Raji (cell line): Measurements from ENCODE around the gene MSANTD4.

Experiments used
- POLR2A ChIP-seq: IDR thresholded peaks from 2 replicates; pipeline ENCODE4 v1.6.1; 2011; ENCODE audit warnings: low read depth, low read length, control low read depth; ENCODE audit not compliant: insufficient read depth

The MSANTD4 gene

DNA sequence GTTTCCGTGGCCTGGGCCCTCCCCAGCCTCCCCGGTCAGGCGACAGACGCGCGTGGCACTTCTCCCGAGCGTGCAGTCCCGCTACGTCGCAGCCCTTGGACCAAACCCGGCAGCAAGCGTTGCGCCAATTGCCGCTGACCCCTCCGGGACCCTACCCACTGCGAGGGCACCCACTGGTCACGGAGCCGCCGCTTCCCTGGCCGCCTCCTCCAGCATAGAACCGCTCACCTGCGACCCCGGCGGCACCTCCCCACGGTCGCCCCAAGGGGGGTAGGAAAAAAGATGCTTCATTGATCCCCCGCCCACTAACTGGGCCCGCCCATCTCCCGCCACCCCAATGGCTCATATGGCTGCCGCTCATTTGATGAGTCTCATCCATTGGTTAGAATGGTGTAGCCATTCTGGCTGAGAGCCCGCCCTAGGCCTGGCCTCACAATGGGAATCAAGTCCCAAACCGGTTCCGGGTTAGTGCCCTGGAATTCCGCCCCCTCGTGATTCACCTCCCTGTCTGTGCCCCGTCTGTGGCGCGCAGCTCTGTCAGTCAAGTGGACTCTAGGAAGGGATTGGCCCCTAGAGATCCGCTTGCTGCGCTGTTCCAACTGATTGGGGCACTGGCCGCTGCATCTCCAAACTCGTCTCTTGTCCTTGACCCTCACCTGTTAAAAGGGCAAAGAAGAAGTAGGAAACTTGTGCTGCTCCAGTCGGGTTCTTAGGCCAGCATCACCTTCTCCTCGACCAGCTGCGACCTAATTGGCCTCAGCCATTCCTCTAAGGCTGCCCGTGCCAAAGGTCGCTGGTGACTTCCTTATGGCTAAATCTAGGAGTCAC, at the start of gene MSANTD4:
TSS of gene MSANTD4 (minus strand) at position 274 of the 828 bp plus-strand sequence. CDS start 11,323 bp downstream, outside the sequence.
- TF ChIP-seq POLR2A, result peak; percentile 60

GRCh38 chr11:106070606-106071005, 48.6 kb upstream of the MSANTD4 start:
- no peak for TF ChIP-seq POLR2A

GRCh38 chr11:106063009-106063408, 41.0 kb upstream of the MSANTD4 start:
- TF ChIP-seq POLR2A, result no peak

DNA sequence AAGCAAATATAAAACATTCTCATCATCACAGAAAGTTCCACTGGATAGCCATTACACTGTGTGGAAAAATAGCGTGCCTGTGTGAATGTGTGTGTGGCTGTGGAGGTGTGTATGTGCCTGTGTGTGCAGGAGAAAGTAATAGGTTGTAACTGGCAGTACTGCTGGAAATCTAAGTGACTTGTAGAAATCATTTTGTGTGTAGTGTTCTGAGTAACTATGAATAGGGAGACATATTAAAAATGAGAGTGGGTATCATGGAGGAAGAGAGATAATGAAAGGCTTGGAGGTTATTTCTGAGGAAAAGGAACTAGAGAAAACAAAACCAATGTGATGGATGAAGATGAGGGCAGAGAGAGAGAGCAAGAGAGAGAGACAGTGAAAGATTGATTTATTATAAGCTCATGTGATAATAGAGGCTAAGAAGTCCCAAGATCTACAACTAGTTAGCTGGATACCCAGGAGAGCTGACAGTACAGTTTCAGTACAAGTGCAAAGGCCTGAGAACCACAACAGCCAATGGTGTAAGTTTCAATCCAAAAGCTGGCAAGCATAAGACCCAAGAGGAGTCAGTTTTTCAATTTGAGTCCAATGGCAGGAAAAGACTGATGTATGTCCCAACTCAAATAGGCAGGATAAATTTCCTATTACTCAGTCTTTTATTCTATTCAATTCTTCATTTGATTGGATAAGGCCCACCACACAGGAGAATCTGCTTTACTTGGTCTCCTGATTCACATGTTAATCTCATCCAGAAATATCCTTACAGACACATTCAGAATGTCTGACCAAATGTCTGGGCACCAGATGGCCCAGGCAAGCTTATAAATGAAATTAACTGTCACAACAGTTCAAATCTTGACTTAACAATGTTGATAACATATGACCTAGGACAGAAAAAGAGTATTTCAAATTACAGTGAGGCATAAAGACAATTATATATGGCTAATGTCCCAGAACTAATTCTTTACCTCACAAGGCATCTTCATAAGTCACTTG, 40.2 kb upstream of the MSANTD4 start:
- TF ChIP-seq POLR2A, result no peak

DNA sequence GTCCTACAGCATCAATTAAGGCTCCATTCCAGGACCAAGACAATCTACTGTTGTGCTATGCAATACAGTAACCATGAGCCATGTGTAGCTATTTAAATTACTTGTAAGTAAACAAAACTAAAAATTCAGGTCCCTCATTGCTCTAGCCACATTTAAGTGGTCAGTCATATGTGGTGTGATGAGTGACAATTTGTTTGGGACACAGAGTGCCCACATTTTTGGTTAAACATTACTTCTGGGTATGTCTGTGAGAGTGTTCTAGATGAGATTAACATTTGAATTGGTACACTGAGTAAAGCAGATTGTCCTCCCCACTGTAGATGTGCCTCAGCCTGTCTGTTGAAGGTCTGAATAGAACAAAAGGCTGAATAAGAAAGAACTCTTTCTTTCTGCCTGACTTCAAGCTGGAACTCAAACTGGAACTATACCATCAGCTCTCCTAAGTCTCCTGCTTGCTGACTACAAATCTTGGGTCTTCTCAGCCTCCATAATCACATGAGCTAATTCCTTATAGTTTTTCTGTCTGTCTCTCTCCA, 39.3 kb upstream of the MSANTD4 start:
- TF ChIP-seq POLR2A, result no peak

- TF ChIP-seq POLR2A, result no peak
These were observed 37.6 kb upstream of the MSANTD4 start for GRCh38 chr11:106059617-106060016.

GRCh38 chr11:106051103-106051502, 29.1 kb upstream of the MSANTD4 start:
- no peak for TF ChIP-seq POLR2A

DNA sequence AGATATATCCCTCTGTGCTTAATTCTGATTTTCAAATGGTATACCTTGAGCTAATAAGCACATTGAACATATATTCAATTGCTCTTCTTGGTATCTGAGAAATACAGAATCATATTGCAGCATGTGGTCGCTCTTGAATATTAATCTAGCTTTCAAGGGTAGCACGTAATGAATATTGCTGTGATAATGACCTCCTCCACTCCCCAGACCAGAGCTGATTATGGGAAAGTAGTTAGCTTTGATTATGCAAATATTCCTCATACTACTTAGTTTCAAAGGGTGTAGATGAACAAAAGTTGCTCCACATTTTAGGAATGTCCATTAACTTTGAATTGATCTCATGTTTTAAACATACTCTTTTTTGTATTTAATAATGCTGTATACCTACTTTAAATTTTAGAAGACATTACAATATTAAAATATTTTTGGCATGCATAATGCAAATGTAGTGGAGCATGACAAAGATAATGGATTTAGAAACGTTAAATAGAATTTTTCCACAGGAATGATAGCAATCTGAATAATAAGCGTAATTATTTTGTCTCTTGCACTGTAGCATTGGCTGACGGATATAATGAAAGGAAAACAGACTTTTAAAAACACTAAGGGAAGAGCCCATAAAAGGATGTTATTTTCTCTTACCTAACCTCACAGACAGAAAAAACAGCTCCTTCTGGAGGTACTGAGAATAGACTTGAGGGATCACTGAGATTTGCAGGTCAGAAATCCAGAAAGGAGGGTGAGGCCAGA, 27.9 kb upstream of the MSANTD4 start:
- no peak for TF ChIP-seq POLR2A

- no peak for TF ChIP-seq POLR2A
These were observed 25.6 kb upstream of the MSANTD4 start for GRCh38 chr11:106047631-106048030.

- no peak for TF ChIP-seq POLR2A
These were observed 21.5 kb upstream of the MSANTD4 start for GRCh38 chr11:106043540-106043939.

- TF ChIP-seq POLR2A, result no peak
These were observed 10.8 kb upstream of the MSANTD4 start for GRCh38 chr11:106032861-106033260.

GRCh38 chr11:106031936-106032335, 9.9 kb upstream of the MSANTD4 start:
- no peak for TF ChIP-seq POLR2A

DNA sequence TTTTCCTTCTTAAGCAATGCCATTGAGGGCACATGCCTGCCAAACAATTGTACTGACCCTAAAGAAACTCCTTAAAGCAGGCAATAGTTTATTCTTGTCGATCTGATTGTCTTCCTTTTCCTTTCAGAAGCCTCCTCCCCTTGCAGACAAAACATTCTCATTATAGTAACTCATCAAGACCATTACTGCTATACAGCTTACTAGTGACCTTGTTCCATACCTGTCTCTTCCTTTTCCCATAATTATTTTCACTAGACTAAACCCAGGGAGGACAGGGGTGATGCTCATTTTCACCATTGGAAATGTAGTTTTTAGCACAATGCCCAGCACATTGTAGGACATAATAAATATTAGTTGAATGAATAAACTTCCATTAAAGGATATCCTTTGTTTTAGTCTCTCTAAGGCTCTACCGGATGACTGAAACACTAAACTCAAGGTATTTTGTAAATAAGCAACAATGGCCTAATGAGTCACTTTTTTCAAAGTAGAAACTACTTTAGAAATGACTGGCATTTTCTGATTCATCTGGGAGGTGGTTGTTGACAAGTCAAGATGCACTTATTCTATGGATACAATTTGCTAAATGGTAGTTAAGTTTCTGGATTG, 9.3 kb upstream of the MSANTD4 start:
- no peak for TF ChIP-seq POLR2A

GRCh38 chr11:106030609-106031008, 8.6 kb upstream of the MSANTD4 start:
- no peak for TF ChIP-seq POLR2A
